ENCODE results near the gene CNTRL. TPM values are rescaled to one million over a fixed set of nuclear protein-coding genes. Genes with fewer than 3 reads are reported as not detected.

CNTRL gene
- total RNA-seq, 1 experiment from 2014 or later = 18.9 TPM

DNA sequence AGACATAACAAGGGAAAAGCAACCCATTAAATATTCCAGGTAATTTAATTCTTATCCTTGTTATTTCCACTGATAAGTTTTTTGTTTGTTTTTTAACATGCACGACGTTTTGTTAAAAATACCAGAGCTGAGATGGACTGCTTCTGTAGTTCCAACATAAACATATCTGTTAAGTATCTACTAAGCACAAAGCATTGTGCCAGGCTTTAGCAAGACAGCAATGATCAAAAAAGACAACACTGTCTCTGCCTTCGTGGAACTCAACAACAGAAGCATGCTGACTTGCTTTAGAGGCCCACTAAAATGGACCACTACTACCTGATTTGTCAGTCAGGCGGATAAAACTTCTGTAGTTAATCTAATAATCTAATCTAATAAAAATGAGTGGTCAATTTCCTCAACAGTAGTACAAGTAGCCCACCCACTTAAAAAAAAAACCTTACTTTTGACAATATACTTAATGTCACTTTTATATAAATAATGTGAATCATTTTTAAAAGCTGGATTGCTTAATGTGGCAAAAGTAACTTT, 123.8 kb downstream of the CNTRL start:
- no TSS peak for BruUV-seq (replicated peaks)
- no peak for DNase-seq (ENCODE audit: unreplicated experiment)
- Mint-ChIP-seq H3K36me3 (ENCODE audit: insufficient read depth, unreplicated experiment) (peaks cover 5% of the 10 kb centered on the region), H3K4me3 (ENCODE audit: unreplicated experiment) (peak overlapping the region; percentile 83), H3K27ac (ENCODE audit: low read depth, unreplicated experiment) (no peak overlapping the region), H3K9me3 (ENCODE audit: unreplicated experiment) (no peaks in the 10 kb centered on the region), H3K27me3 (ENCODE audit: insufficient read depth, unreplicated experiment) (no peaks in the 10 kb centered on the region), H3K4me1 (ENCODE audit: insufficient read depth, unreplicated experiment) (peaks cover 54% of the 10 kb centered on the region)
- ChIA-PET POLR2A (interaction anchor here (0.7 to 5.0 kb wide), 14 partner anchors 10 to 666 kb away, joined by 3 to 40 read pairs (median 5); no protein-coding TSS in a partner anchor), CTCF (interaction anchor here (0.7 to 2.4 kb wide), 3 partner anchors 79 to 201 kb away, joined by 3 to 9 read pairs (median 3); no protein-coding TSS in a partner anchor)
- intact Hi-C loops (cut with micrococcal nuclease) = no loop called here
- TF ChIP-seq, protein P1, sequence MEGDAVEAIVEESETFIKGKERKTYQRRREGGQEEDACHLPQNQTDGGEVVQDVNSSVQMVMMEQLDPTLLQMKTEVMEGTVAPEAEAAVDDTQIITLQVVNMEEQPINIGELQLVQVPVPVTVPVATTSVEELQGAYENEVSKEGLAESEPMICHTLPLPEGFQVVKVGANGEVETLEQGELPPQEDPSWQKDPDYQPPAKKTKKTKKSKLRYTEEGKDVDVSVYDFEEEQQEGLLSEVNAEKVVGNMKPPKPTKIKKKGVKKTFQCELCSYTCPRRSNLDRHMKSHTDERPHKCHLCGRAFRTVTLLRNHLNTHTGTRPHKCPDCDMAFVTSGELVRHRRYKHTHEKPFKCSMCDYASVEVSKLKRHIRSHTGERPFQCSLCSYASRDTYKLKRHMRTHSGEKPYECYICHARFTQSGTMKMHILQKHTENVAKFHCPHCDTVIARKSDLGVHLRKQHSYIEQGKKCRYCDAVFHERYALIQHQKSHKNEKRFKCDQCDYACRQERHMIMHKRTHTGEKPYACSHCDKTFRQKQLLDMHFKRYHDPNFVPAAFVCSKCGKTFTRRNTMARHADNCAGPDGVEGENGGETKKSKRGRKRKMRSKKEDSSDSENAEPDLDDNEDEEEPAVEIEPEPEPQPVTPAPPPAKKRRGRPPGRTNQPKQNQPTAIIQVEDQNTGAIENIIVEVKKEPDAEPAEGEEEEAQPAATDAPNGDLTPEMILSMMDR (IDR thresholded peaks at IDR 0.05; ENCODE audit: unreplicated experiment) = no peak

DNA sequence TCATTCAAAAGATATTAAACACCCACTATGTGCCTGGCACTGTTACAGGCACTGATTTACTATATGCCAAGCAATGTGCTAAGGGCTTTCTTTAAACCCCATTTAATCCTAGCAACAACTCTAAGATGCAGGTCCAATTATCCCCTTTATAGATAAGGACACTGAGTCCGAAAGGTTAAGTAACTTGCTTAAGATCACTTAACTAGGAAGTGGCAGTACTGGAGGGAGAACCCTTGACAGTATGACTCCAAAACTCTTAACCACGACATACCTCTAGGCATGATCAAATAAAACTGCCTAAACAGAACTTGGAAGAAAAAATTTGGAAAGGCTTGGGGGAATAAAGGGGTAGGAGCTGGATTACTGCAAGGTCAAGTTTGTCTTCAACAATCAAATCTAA, 125.2 kb downstream of the CNTRL start:
- no peak for DNase-seq (ENCODE audit: unreplicated experiment)
- H3K27me3 Mint-ChIP-seq (ENCODE audit: insufficient read depth, unreplicated experiment) = no peaks in the 10 kb centered on the region
- BruUV-seq (replicated peaks) = no TSS peak
- TF ChIP-seq, protein P1 (IDR thresholded peaks at IDR 0.05; ENCODE audit: unreplicated experiment) = no peak
- peak overlapping the region; percentile 81 for H3K27ac Mint-ChIP-seq (ENCODE audit: low read depth, unreplicated experiment)
- POLR2A ChIA-PET = interaction anchor here (0.6 to 5.0 kb wide), 17 partner anchors 11 to 749 kb away, joined by 3 to 40 read pairs (median 6); partner anchors contain the start of gene CNTRL
- CTCF ChIA-PET = interaction anchor here (0.6 to 2.7 kb wide), 6 partner anchors 13 to 544 kb away, joined by 3 to 14 read pairs (median 6); no protein-coding TSS in a partner anchor
- H3K4me1 Mint-ChIP-seq (ENCODE audit: insufficient read depth, unreplicated experiment) = peaks cover 46% of the 10 kb centered on the region
- no peaks in the 10 kb centered on the region for H3K9me3 Mint-ChIP-seq (ENCODE audit: unreplicated experiment)
- intact Hi-C loops (cut with micrococcal nuclease) = loop anchor here (5.0 kb wide), 1 partner anchor 128 kb away; the partner anchor contains the start of gene CNTRL
- H3K4me3 Mint-ChIP-seq (ENCODE audit: unreplicated experiment) = peak overlapping the region; percentile 83
- H3K36me3 Mint-ChIP-seq (ENCODE audit: insufficient read depth, unreplicated experiment) = peaks cover 5% of the 10 kb centered on the region

DNA sequence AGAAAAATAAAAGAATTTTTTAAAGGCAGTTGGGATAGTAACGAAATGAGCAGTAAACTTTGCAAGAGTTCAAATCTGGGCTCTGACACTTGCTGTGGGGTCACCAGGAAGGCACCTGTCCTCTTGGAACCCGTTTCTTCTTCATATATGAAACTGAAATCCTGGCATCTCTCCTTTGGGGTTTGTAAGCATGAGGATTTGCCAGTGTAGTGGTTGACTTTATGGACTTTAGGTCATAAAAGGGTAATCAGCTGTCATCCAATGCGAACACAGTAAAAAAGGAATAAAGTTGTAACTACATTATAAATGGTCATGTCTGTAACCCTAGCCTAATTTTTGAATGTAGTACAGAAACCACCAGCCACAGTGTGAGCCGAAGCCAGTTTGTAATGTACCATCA, 125.6 kb downstream of the CNTRL start:
- H3K4me3 Mint-ChIP-seq (ENCODE audit: unreplicated experiment) = peak overlapping the region; percentile 83
- peaks cover 42% of the 10 kb centered on the region for H3K4me1 Mint-ChIP-seq (ENCODE audit: insufficient read depth, unreplicated experiment)
- ChIA-PET POLR2A (interaction anchor here (0.6 to 5.0 kb wide), 18 partner anchors 11 to 748 kb away, joined by 3 to 40 read pairs (median 6); partner anchors contain the start of gene CNTRL), CTCF (interaction anchor here (0.7 to 2.7 kb wide), 5 partner anchors 12 to 200 kb away, joined by 3 to 14 read pairs (median 9); no protein-coding TSS in a partner anchor)
- peak overlapping the region; percentile 81 for H3K27ac Mint-ChIP-seq (ENCODE audit: low read depth, unreplicated experiment)
- H3K36me3 Mint-ChIP-seq (ENCODE audit: insufficient read depth, unreplicated experiment) = peaks cover 5% of the 10 kb centered on the region
- intact Hi-C loops (cut with micrococcal nuclease) = loop anchor here (5.0 kb wide), 1 partner anchor 128 kb away; the partner anchor contains the start of gene CNTRL
- TF ChIP-seq, protein P1 (IDR thresholded peaks at IDR 0.05; ENCODE audit: unreplicated experiment) = no peak
- H3K27me3 Mint-ChIP-seq (ENCODE audit: insufficient read depth, unreplicated experiment) = no peaks in the 10 kb centered on the region
- TSS peak; percentile 32 for BruUV-seq (replicated peaks)
- no peak for DNase-seq (ENCODE audit: unreplicated experiment)
- H3K9me3 Mint-ChIP-seq (ENCODE audit: unreplicated experiment) = no peaks in the 10 kb centered on the region

DNA sequence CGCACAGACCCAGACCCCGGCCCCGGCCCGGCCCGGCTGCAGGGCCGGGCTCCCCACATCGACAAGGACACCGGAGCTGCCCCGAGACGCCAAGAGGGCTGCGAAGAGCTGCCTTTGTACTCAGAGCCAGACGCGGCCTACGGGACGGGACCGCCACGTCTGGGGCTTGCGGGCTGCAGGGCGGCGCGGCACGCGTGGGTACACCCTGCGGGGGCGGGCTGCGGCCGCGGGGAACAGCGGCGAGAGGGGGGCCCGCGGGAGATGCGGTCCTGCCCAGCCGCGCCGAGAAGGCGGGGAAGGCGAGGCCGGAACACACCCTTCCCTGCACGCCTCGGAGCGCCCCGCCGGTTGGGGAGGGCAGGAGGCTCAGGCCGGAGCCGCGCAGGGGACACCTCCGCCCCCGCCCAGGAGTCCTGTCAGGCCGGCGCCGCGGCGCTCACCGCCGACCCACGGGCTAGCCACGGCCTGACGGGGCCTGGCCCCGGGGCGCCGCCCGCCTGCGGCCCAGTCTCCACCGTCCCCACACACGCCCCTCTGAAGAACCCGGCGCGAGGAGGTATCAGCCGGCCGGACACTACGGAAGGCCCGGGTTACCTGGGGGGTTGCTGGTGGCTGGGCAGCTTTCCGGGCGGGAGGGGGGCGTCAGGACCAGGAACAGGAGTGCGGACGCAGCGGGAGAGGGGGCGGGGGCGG, 126.4 kb downstream of the CNTRL start:
- DNase-seq (ENCODE audit: unreplicated experiment) = peak; percentile 50
- no peaks in the 10 kb centered on the region for H3K9me3 Mint-ChIP-seq (ENCODE audit: unreplicated experiment)
- BruUV-seq (replicated peaks) = no TSS peak
- peak overlapping the region; percentile 83 for H3K4me3 Mint-ChIP-seq (ENCODE audit: unreplicated experiment)
- ChIA-PET CTCF (interaction anchor here (0.6 to 2.7 kb wide), 13 partner anchors 9 to 320 kb away, joined by 3 to 15 read pairs (median 3); no protein-coding TSS in a partner anchor), POLR2A (interaction anchor here (0.7 to 5.0 kb wide), 27 partner anchors 9 to 198 kb away, joined by 3 to 40 read pairs (median 6); partner anchors contain the start of genes CNTRL and GSN)
- intact Hi-C loops (cut with micrococcal nuclease) = loop anchor here (1.0 to 5.0 kb wide), 2 partner anchors 129 to 220 kb away; partner anchors contain the start of gene CNTRL
- TF ChIP-seq, protein P1 (IDR thresholded peaks at IDR 0.05; ENCODE audit: unreplicated experiment) = no peak
- peaks cover 33% of the 10 kb centered on the region for H3K4me1 Mint-ChIP-seq (ENCODE audit: insufficient read depth, unreplicated experiment)
- H3K27me3 Mint-ChIP-seq (ENCODE audit: insufficient read depth, unreplicated experiment) = no peaks in the 10 kb centered on the region
- peak overlapping the region; percentile 81 for H3K27ac Mint-ChIP-seq (ENCODE audit: low read depth, unreplicated experiment)
- peaks cover 5% of the 10 kb centered on the region for H3K36me3 Mint-ChIP-seq (ENCODE audit: insufficient read depth, unreplicated experiment)
